ENCODE data around the gene TPCN1.

The TPCN1 gene

GRCh38 chr12:113221181-113221996 lies at the start of gene TPCN1:
Gene TPCN1 (plus strand): TSS chr12:113221464. CDS start chr12:113226853, 5,389 bp downstream.
- DNase-seq (ENCODE audit: extremely low spot score, insufficient read length, low read depth) (peak; percentile 80), FAIRE-seq (peak; percentile 99)

GRCh38 chr12:113171543-113171942 lies 49.7 kb upstream of the TPCN1 start:
- FAIRE-seq: no peak
- no peak for DNase-seq (ENCODE audit: extremely low spot score, insufficient read length, low read depth)

- FAIRE-seq (no peak), DNase-seq (ENCODE audit: extremely low spot score, insufficient read length, low read depth) (no peak)
Measured at GRCh38 chr12:113172185-113172584, 49.1 kb upstream of the TPCN1 start.

GRCh38 chr12:113173081-113173698 lies 48.1 kb upstream of the TPCN1 start:
- FAIRE-seq (peak; percentile 42), DNase-seq (ENCODE audit: extremely low spot score, insufficient read length, low read depth) (no peak)

GRCh38 chr12:113174461-113175384 lies 46.5 kb upstream of the TPCN1 start:
- FAIRE-seq: peak; percentile 87

GRCh38 chr12:113179023-113179422 lies 42.2 kb upstream of the TPCN1 start:
- no peak for FAIRE-seq
- no peak for DNase-seq (ENCODE audit: extremely low spot score, insufficient read length, low read depth)

More at GRCh38 chr12:113174461-113175384, 46.5 kb upstream of the TPCN1 start:
- DNase-seq (ENCODE audit: extremely low spot score, insufficient read length, low read depth): peak; percentile 78

- no peak for DNase-seq (ENCODE audit: extremely low spot score, insufficient read length, low read depth)
- FAIRE-seq: no peak
Measured at GRCh38 chr12:113180333-113180732, 40.9 kb upstream of the TPCN1 start.

- no peak for FAIRE-seq
Measured at GRCh38 chr12:113181975-113182374, 39.3 kb upstream of the TPCN1 start.

GRCh38 chr12:113183030-113183589 lies 38.2 kb upstream of the TPCN1 start:
- FAIRE-seq: no peak
- DNase-seq (ENCODE audit: extremely low spot score, insufficient read length, low read depth): no peak

More at GRCh38 chr12:113181975-113182374, 39.3 kb upstream of the TPCN1 start:
- no peak for DNase-seq (ENCODE audit: extremely low spot score, insufficient read length, low read depth)

GRCh38 chr12:113184098-113184899 lies 37.0 kb upstream of the TPCN1 start:
- DNase-seq (ENCODE audit: extremely low spot score, insufficient read length, low read depth) (no peak), FAIRE-seq (no peak)

GRCh38 chr12:113184900-113185179 lies 36.4 kb upstream of the TPCN1 start:
- FAIRE-seq: peak; percentile 89
- DNase-seq (ENCODE audit: extremely low spot score, insufficient read length, low read depth): peak; percentile 74

- peak; percentile 76 for FAIRE-seq
- peak; percentile 54 for DNase-seq (ENCODE audit: extremely low spot score, insufficient read length, low read depth)
Measured at GRCh38 chr12:113185180-113186032, 35.9 kb upstream of the TPCN1 start, which contains the start of the genes DDX54 and RITA1. Gene DDX54 (minus strand): TSS chr12:113185478. CDS start chr12:113185451, 27 bp downstream. Gene RITA1 (plus strand): TSS chr12:113185721. CDS start chr12:113186747, 1,026 bp downstream.

- no peak for DNase-seq (ENCODE audit: extremely low spot score, insufficient read length, low read depth)
- no peak for FAIRE-seq
Measured at GRCh38 chr12:113186033-113186365, 35.3 kb upstream of the TPCN1 start.

- no peak for FAIRE-seq
Measured at GRCh38 chr12:113186666-113187325, 34.5 kb upstream of the TPCN1 start.

GRCh38 chr12:113189361-113189760 lies 31.9 kb upstream of the TPCN1 start:
- DNase-seq (ENCODE audit: extremely low spot score, insufficient read length, low read depth) (no peak), FAIRE-seq (no peak)

More at GRCh38 chr12:113186666-113187325, 34.5 kb upstream of the TPCN1 start:
- no peak for DNase-seq (ENCODE audit: extremely low spot score, insufficient read length, low read depth)

- DNase-seq (ENCODE audit: extremely low spot score, insufficient read length, low read depth) (no peak), FAIRE-seq (no peak)
Measured at GRCh38 chr12:113190761-113191160, 30.5 kb upstream of the TPCN1 start.

GRCh38 chr12:113191227-113191626 lies 30.0 kb upstream of the TPCN1 start:
- DNase-seq (ENCODE audit: extremely low spot score, insufficient read length, low read depth) (no peak), FAIRE-seq (no peak)

GRCh38 chr12:113194971-113195391 lies 26.3 kb upstream of the TPCN1 start:
- DNase-seq (ENCODE audit: extremely low spot score, insufficient read length, low read depth) (no peak), FAIRE-seq (no peak)

Data from GM18507 (cell line).